DOHH2 (cell line): Measurements from ENCODE around the gene EIF3B.

Experiments
- H3F3A ChIP-seq: fragments of 200-600 bp; sonication (generic), shearing (Covaris generic); 2 replicates; pipeline ENCODE4 v1.6.0; 2016; ENCODE audit warnings: antibody characterized with exemption, mild to moderate bottlenecking; ENCODE audit not compliant: control insufficient read depth, insufficient read depth
- H3K27ac ChIP-seq: fragments of 200-600 bp; sonication (generic); 2 replicates; pipeline ENCODE4 v1.5.1; 2014; ENCODE audit warnings: low read depth, mild to moderate bottlenecking, low read length, moderate library complexity
- H3K27me3 ChIP-seq: fragments of 200-600 bp; sonication (generic); 2 replicates; pipeline ENCODE4 v1.6.1; 2014; ENCODE audit warnings: mild to moderate bottlenecking, low read length, mixed read lengths; ENCODE audit not compliant: control insufficient read depth
- H3K36me3 ChIP-seq: fragments of 200-600 bp; sonication (generic); 2 replicates; pipeline ENCODE4 v1.6.1; 2014; ENCODE audit warnings: mild to moderate bottlenecking, low read length, moderate library complexity, mixed read lengths; ENCODE audit not compliant: control insufficient read depth
- H3K4me1 ChIP-seq: fragments of 200-600 bp; sonication (generic); 2 replicates; pipeline ENCODE4 v1.6.1; 2014; ENCODE audit warnings: mild to moderate bottlenecking, low read length, mixed read lengths; ENCODE audit not compliant: control insufficient read depth
- H3K4me2 ChIP-seq: fragments of 200-600 bp; sonication (generic); 2 replicates; pipeline ENCODE4 v1.6.0; 2014; ENCODE audit warnings: mild to moderate bottlenecking, low read length, moderate library complexity
- H3K4me3 ChIP-seq: fragments of 200-600 bp; sonication (generic); 2 replicates; pipeline ENCODE4 v1.5.1; 2014; ENCODE audit warnings: mild to moderate bottlenecking, low read length, mixed read lengths
- H3K79me2 ChIP-seq: fragments of 200-600 bp; sonication (generic); 2 replicates; pipeline ENCODE4 v1.6.1; 2014; ENCODE audit warnings: mild to moderate bottlenecking, low read length, mixed read lengths; ENCODE audit not compliant: control insufficient read depth
- H3K9me2 ChIP-seq: fragments of 200-600 bp; sonication (generic); replicated peaks from 2 replicates; pipeline ENCODE4 v1.6.1; 2014; ENCODE audit warnings: mild to moderate bottlenecking, low read length, mixed read lengths; ENCODE audit not compliant: control insufficient read depth
- H3K9me3 ChIP-seq: fragments of 200-600 bp; sonication (generic); 2 replicates; pipeline ENCODE4 v1.6.1; 2014; ENCODE audit warnings: antibody characterized with exemption, low read length, mixed read lengths; ENCODE audit not compliant: control insufficient read depth, insufficient read depth
- H4K20me1 ChIP-seq: fragments of 200-600 bp; sonication (generic); 2 replicates; pipeline ENCODE4 v1.6.0; 2014; ENCODE audit warnings: low read depth, mild to moderate bottlenecking, antibody characterized with exemption, low read length, moderate library complexity; ENCODE audit not compliant: control insufficient read depth, insufficient read depth
- CTCF ChIP-seq: fragments of 200-600 bp; sonication (generic); IDR thresholded peaks from one replicate; pipeline ENCODE4 v1.5.1; 2014; ENCODE audit warnings: antibody characterized with exemption, mild to moderate bottlenecking, low read depth, low read length; ENCODE audit not compliant: poor library complexity, severe bottlenecking
- EZH2phosphoT487 ChIP-seq: fragments of 200-600 bp; sonication (generic); IDR thresholded peaks from 2 replicates; pipeline ENCODE4 v1.6.1; 2017; ENCODE audit warnings: borderline replicate concordance, mild to moderate bottlenecking, antibody characterized with exemption, low read length, moderate library complexity, mixed read lengths

The EIF3B gene

GRCh38 chr7:2371329-2371728 lies 16.7 kb downstream of the EIF3B start:
- no peak for TF ChIP-seq EZH2phosphoT487
- no peak for TF ChIP-seq CTCF
- H3F3A ChIP-seq, result peaks cover 4% of the 10 kb centered on the region; the same call in 1 of the 2 replicates
- no peak overlapping the region for H3K4me2 ChIP-seq
- no peak overlapping the region for H3K27ac ChIP-seq
- H3K27me3 ChIP-seq, result no peaks in the 10 kb centered on the region
- no peaks in the 10 kb centered on the region for H3K9me3 ChIP-seq
- no peaks in the 10 kb centered on the region for H3K9me2 ChIP-seq
- H3K79me2 ChIP-seq, result peaks cover 84% of the 10 kb centered on the region
- H3K4me1 ChIP-seq, result no peaks in the 10 kb centered on the region
- peaks cover 96% of the 10 kb centered on the region for H3K36me3 ChIP-seq
- no peak overlapping the region for H3K4me3 ChIP-seq
- H4K20me1 ChIP-seq, result peaks cover 28% of the 10 kb centered on the region

DNA sequence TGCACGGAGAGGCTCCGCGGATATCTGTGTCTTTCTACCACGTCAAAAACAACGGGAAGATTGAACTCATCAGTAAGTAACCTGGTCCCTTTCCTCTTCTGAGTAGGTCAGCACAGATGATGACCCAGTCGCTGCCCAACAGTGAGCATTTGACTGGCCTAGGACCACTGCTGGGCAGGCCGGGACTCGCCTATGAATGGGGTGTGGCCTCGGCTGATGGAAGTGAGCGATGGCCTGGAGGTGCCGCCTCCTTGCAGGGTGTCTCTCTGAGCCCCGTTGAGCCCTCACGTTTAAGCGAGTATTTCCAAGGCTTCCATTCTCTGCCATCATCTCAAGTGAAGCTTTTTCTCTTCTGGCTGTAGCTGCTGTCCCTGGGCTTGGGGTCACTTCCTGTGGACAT lies 18.1 kb downstream of the EIF3B start:
- Histone ChIP-seq H3K79me2 (peaks cover 85% of the 10 kb centered on the region), H3K27me3 (no peaks in the 10 kb centered on the region), H3K4me3 (no peak overlapping the region), H3K9me2 (no peaks in the 10 kb centered on the region), H3F3A (peaks cover 4% of the 10 kb centered on the region; the same call in 1 of the 2 replicates), H3K9me3 (no peaks in the 10 kb centered on the region), H4K20me1 (peaks cover 33% of the 10 kb centered on the region), H3K36me3 (peaks cover 95% of the 10 kb centered on the region), H3K4me1 (no peaks in the 10 kb centered on the region), H3K4me2 (no peak overlapping the region), H3K27ac (no peak overlapping the region)
- no peak for TF ChIP-seq EZH2phosphoT487
- TF ChIP-seq CTCF, result no peak

GRCh38 chr7:2373124-2373556 lies 18.5 kb downstream of the EIF3B start:
- Histone ChIP-seq H4K20me1 (peaks cover 33% of the 10 kb centered on the region), H3K27me3 (no peaks in the 10 kb centered on the region), H3K4me1 (no peaks in the 10 kb centered on the region), H3K36me3 (peaks cover 94% of the 10 kb centered on the region), H3F3A (peaks cover 4% of the 10 kb centered on the region; the same call in 1 of the 2 replicates), H3K27ac (no peak overlapping the region), H3K9me3 (no peaks in the 10 kb centered on the region), H3K79me2 (peaks cover 89% of the 10 kb centered on the region), H3K9me2 (no peaks in the 10 kb centered on the region), H3K4me3 (no peak overlapping the region), H3K4me2 (no peak overlapping the region)
- TF ChIP-seq CTCF (no peak), EZH2phosphoT487 (no peak)
